ENCODE data around the gene CTXN1. TPM values are rescaled to one million over a fixed set of nuclear protein-coding genes. Genes with fewer than 3 reads are reported as not detected.

The CTXN1 gene
- total RNA-seq, 6 experiments from 2014 or later = 5.0 to 14.0 (median 5.4) TPM

DNA sequence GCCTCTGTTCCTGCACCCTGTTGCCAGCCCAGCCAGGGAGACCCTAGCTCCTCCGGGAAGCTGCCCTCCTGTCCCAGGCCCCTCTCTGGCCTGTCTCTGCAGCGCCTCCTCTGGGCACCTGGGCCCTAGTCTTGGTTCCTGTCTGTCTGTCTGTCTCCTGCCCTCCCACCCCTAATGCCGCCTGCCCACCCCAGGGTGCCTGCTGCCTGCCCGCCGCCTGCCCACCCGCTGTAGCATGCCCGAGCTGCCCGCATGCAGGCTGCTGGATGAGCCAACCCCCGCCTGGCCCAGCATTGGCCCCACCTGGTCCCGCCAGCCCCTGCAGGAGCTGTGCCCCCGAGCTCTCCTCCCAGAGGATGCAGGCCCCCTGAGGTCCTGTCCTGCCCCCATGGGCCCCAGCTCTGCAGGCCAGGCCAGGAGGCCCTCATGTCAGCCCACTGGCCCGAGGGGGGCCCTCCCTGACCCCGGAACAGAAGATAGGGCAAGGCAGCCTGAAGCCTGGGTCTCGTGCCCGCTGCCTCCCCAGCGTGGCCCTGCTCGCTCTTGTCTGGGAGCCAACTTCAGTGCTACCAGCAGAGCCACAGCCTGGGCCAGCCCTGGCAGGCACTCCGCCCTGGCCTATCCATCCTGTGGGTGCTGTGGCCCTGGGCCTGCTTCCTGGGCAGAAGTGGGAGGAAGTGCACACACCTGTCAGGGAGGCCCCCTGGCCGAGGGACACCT is 17.0 kb downstream of the CTXN1 start:
- Mint-ChIP-seq H3K4me3 (no peak overlapping the region), H3K36me3 (ENCODE audit: low read depth) (peaks cover 12% of the 10 kb centered on the region), H3K4me1 (ENCODE audit: low read depth) (peaks cover 15% of the 10 kb centered on the region), H3K27ac (no peak overlapping the region), H3K9me3 (no peaks in the 10 kb centered on the region), H3K27me3 (ENCODE audit: insufficient read depth) (peaks cover 3% of the 10 kb centered on the region)
- TF ChIP-seq, protein P1, sequence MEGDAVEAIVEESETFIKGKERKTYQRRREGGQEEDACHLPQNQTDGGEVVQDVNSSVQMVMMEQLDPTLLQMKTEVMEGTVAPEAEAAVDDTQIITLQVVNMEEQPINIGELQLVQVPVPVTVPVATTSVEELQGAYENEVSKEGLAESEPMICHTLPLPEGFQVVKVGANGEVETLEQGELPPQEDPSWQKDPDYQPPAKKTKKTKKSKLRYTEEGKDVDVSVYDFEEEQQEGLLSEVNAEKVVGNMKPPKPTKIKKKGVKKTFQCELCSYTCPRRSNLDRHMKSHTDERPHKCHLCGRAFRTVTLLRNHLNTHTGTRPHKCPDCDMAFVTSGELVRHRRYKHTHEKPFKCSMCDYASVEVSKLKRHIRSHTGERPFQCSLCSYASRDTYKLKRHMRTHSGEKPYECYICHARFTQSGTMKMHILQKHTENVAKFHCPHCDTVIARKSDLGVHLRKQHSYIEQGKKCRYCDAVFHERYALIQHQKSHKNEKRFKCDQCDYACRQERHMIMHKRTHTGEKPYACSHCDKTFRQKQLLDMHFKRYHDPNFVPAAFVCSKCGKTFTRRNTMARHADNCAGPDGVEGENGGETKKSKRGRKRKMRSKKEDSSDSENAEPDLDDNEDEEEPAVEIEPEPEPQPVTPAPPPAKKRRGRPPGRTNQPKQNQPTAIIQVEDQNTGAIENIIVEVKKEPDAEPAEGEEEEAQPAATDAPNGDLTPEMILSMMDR (IDR thresholded peaks at IDR 0.05) = no peak
- DNase-seq = no peak

DNA sequence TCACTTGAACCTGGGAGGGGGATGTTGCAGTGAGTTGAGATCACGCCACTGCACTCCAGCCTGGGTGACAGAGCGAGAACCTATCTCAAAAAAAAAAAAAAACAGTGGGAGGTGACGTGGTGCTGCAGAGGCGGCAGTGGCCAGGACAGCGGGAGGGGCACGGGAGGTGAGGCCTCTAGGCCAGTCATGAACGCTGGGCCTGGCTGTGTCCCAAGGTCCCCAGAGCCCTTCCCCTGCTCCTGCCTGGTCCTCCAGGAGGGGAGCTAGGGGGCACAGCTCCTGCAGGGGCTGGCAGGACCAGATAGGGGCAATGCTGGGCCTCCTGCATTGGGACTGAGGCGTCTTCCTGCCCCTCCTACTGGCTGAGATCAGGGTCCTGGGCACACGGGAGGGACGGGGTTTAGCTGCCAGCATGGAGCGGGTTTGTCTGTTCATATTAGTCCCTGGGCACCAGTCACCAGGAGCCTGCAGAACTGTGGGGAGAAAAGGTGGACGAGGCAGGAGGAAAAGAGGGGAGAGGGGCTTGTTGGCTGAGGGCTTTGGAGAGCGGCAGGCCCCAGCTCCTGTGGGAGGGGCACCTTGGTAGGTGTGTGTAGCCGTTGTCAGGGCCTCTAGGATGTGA is 17.7 kb downstream of the CTXN1 start:
- H3K27me3 Mint-ChIP-seq (ENCODE audit: insufficient read depth) = peaks cover 6% of the 10 kb centered on the region
- DNase-seq = no peak
- no peaks in the 10 kb centered on the region for H3K9me3 Mint-ChIP-seq
- H3K27ac Mint-ChIP-seq = no peak overlapping the region
- H3K4me3 Mint-ChIP-seq = no peak overlapping the region
- H3K4me1 Mint-ChIP-seq (ENCODE audit: low read depth) = peaks cover 15% of the 10 kb centered on the region
- peaks cover 12% of the 10 kb centered on the region for H3K36me3 Mint-ChIP-seq (ENCODE audit: low read depth)
- TF ChIP-seq, protein P1 (IDR thresholded peaks at IDR 0.05) = no peak

DNA sequence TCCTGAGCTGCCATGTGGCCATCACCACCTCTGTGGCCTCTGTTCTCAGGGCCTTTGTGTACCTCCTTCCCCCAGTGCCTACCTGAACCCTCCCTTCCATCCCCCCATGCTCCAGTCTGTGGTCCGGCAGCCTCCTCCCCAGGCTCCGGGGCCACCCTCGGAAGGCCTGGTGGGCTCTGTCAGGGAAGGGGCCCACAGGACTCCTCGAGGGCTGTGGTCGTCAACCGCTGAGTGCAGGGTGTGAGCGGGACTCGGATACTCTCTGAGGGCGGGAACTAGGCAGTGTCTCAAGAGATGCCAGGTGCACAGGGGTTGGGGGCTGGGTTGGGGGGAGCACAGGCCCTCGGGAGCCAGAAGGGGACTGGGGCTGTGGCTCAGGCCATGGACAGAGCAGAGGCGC is 18.4 kb downstream of the CTXN1 start:
- H3K9me3 Mint-ChIP-seq = no peaks in the 10 kb centered on the region
- peaks cover 18% of the 10 kb centered on the region for H3K4me1 Mint-ChIP-seq (ENCODE audit: low read depth)
- no peak overlapping the region for H3K27ac Mint-ChIP-seq
- H3K27me3 Mint-ChIP-seq (ENCODE audit: insufficient read depth) = peaks cover 8% of the 10 kb centered on the region
- TF ChIP-seq, protein P1 (IDR thresholded peaks at IDR 0.05) = no peak
- H3K36me3 Mint-ChIP-seq (ENCODE audit: low read depth) = peaks cover 7% of the 10 kb centered on the region
- no peak overlapping the region for H3K4me3 Mint-ChIP-seq
- no peak for DNase-seq

DNA sequence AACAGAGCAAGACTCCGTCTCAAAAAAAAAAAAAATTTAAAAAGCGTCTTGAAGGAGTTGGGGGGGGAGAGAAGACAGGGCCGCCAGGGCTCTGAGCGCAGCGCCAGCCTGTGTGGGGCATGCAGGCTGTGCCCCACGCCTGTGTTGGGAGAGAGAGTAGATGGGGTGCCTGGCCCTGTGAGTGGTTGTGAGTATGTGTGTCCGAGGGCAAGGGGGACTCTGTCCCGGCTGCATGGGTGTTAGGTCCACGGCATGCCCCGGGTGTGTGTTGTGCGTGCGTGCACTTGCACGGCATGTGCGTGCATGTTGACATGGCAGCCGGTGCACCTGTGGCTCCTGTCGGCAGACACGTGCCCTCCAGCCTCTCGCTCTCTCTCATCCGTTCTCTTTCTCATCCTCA is 18.8 kb downstream of the CTXN1 start:
- peaks cover 8% of the 10 kb centered on the region for H3K27me3 Mint-ChIP-seq (ENCODE audit: insufficient read depth)
- H3K27ac Mint-ChIP-seq = no peak overlapping the region
- H3K9me3 Mint-ChIP-seq = no peaks in the 10 kb centered on the region
- H3K36me3 Mint-ChIP-seq (ENCODE audit: low read depth) = peaks cover 7% of the 10 kb centered on the region
- H3K4me3 Mint-ChIP-seq = no peak overlapping the region
- H3K4me1 Mint-ChIP-seq (ENCODE audit: low read depth) = peaks cover 21% of the 10 kb centered on the region
- no peak for DNase-seq
- TF ChIP-seq, protein P1 (IDR thresholded peaks at IDR 0.05) = no peak

DNA sequence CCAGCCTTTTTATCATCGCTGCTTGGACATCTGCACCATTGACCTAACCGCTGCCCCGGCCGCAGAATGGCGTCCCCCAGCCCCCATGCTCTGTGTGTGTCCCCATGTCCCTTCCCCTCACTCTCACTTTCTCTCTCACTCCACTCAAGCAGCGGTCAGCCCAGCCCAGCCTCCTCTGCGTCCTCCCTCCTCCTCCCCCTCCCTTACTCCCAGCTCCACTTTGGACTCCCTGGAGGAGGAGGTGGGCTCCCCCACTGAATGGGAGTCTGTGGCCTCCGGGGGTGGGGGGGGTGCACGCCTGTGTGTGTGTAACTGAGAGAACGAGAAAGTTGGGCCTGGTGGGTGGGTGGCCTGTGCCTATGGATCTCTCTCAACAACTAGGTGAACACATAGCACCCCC is 20.1 kb downstream of the CTXN1 start:
- Mint-ChIP-seq H3K27me3 (ENCODE audit: insufficient read depth) (peaks cover 5% of the 10 kb centered on the region), H3K27ac (peak overlapping the region; percentile 51; the same call in 1 of the 2 replicates), H3K4me3 (peak overlapping the region; percentile 69), H3K36me3 (ENCODE audit: low read depth) (peaks cover 7% of the 10 kb centered on the region), H3K4me1 (ENCODE audit: low read depth) (peaks cover 21% of the 10 kb centered on the region), H3K9me3 (no peaks in the 10 kb centered on the region)
- no peak for DNase-seq
- TF ChIP-seq, protein P1 (IDR thresholded peaks at IDR 0.05) = no peak
